Endodermal cell (in vitro differentiated cells): ENCODE measurements around the gene PTPRT. TPM values are rescaled to one million over a fixed set of nuclear protein-coding genes. Genes with fewer than 3 reads are reported as not detected.
A peak's percentile ranks its signal among the peaks of the same experiment; 100 is the strongest.

Experiments
- DNase-seq: peaks from one replicate; pipeline ENCODE4 v3.0.0-alpha.2; 2017
- H3K27ac ChIP-seq: 2 replicates; pipeline ENCODE4 v1.5.1; 2013; ENCODE audit warnings: mild to moderate bottlenecking, low read depth, low read length, moderate library complexity
- H3K27me3 ChIP-seq: 2 replicates; pipeline ENCODE4 v1.6.1; 2013; ENCODE audit warnings: mild to moderate bottlenecking, low read length, moderate library complexity; ENCODE audit not compliant: insufficient read depth, control insufficient read depth, poor library complexity, severe bottlenecking
- H3K36me3 ChIP-seq: 2 replicates; pipeline ENCODE4 v1.7.0; 2013; ENCODE audit warnings: mild to moderate bottlenecking, low read length, moderate library complexity; ENCODE audit not compliant: control insufficient read depth, insufficient read depth
- H3K4me1 ChIP-seq: one replicate; pipeline ENCODE4 v1.7.0; 2013; ENCODE audit warnings: low read length; ENCODE audit not compliant: control insufficient read depth, insufficient read depth
- H3K4me3 ChIP-seq: 2 replicates; pipeline ENCODE4 v1.5.1; 2013; ENCODE audit warnings: mild to moderate bottlenecking, low read length, moderate library complexity
- H3K9ac ChIP-seq: 2 replicates; pipeline ENCODE4 v1.6.1; 2013; ENCODE audit warnings: mild to moderate bottlenecking, low read length, moderate library complexity; ENCODE audit not compliant: poor library complexity, severe bottlenecking; ENCODE audit errors: extremely low read depth
- H3K9me3 ChIP-seq: 2 replicates; pipeline ENCODE4 v1.6.1; 2013; ENCODE audit warnings: mild to moderate bottlenecking, low read length, moderate library complexity; ENCODE audit not compliant: control insufficient read depth
- H3K27ac Mint-ChIP-seq: 2 replicates; pipeline ENCODE4 v1.8.0; 2020; ENCODE audit warnings: mixed read lengths
- H3K27me3 Mint-ChIP-seq: 2 replicates; pipeline ENCODE4 v1.8.0; 2021; ENCODE audit warnings: mild to moderate bottlenecking, mixed read lengths; ENCODE audit not compliant: insufficient read depth
- H3K36me3 Mint-ChIP-seq: 2 replicates; pipeline ENCODE4 v1.8.0; 2020; ENCODE audit warnings: low read depth, mixed read lengths
- H3K4me1 Mint-ChIP-seq: 2 replicates; pipeline ENCODE4 v1.8.0; 2020; ENCODE audit warnings: mixed read lengths
- H3K4me3 Mint-ChIP-seq: 2 replicates; pipeline ENCODE4 v1.8.0; 2020; ENCODE audit warnings: mild to moderate bottlenecking, moderate library complexity, mixed read lengths
- H3K9me3 Mint-ChIP-seq: 2 replicates; pipeline ENCODE4 v1.8.0; 2020; ENCODE audit warnings: mild to moderate bottlenecking, mixed read lengths
- WGBS, 2 experiments: methylation state at CpG; one replicate each; pipeline versions ENCODE4 v1.1.5 to v1.1.7; 2013; ENCODE audit warnings: missing lambda C conversion rate in 2 of 2, mixed read lengths in 1 of 2; ENCODE audit not compliant: insufficient coverage in 1 of 2, insufficient read length in 1 of 2; 5-methylcytosine and 5-hydroxymethylcytosine counted together
- total RNA-seq, 2 donors: library from RNA; stranded (reverse); fragmentation: NEBNext Ultra II Directional in 1 of 2; extraction: Animal tissue kit (Norgen Biotek cat#: 25700) in 1 of 2; gene quantifications; 2 replicates in 1 of 2; 3 replicates in 1 of 2; pipeline ENCODE4 v1.2.1, GENCODE V29; 2021
- TF ChIP-seq, protein P1 (sequence below): fragments of 200-600 bp; sonication (generic); conservative IDR thresholded peaks from 2 replicates; pipeline ENCODE4 v1.5.0; 2021; ENCODE audit warnings: antibody characterized with exemption, mild to moderate bottlenecking

The PTPRT gene
- total RNA-seq, 2 donors from 2014 or later = 2.3 to 2.7 TPM

DNA sequence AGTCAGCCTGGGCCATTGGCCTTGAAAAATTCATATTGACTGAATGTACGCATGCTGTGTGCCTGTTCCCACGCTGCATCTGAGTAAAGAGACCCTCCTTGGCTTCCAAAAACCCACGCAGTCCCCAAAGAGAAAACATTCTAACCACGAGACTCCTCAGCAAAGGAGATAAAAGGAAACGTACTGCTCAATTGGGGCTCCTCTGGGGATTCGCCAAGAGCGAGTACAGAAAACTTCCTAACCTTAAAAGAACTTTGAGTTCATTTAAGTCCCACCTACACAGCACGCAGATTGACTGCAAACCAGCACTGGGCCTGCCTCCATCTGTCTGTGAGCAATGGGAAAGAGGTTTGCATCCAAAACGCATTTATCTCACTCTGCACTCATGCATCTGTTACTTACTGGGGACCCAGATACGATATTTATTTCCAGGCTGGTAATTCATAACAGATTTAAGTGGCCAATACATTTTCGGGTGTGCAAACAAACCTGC lies 1065.7 kb downstream of the PTPRT start:
- no peak overlapping the region for H3K4me3 ChIP-seq

DNA sequence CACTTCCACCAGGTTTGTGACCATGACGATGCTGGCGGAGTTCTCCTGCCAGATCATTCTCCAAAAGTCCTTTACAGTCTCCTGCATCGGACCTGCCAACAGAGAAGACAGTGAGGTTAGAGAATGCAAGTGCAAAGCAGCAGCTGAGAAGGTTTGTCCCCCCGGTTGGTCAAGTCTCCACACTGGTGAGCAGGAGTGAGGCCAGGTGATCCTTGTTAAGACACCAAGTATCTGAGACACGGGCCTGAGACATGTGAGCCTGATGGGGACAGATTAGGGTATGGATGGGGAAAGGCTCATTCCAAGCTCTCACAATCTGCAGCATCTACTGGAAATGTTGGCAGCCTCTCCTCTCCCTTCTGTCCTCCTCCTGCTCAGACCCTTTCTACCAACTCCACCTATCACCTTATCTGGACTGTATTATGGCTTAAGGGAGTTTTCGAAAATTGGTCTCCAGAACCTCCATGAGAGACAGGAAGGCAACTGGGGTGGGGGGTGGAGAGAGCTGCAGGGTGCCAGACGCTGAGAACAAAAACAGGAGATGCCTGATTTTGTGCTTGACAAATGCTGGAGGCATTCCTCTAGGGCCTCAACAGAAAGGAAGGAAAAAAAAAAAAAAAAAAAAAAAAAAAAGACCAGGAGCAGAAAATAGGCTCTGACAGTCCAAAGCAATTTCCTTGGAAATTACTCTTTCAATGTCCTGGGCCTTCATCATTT lies 1071.1 kb downstream of the PTPRT start:
- no peaks in the 10 kb centered on the region for H3K27me3 Mint-ChIP-seq
- Histone ChIP-seq H3K9me3 (no peaks in the 10 kb centered on the region), H3K36me3 (no peaks in the 10 kb centered on the region), H3K27me3 (no peaks in the 10 kb centered on the region), H3K4me3 (no peak overlapping the region), H3K27ac (no peak overlapping the region), H3K4me1 (no peaks in the 10 kb centered on the region), H3K9ac (no peak overlapping the region)
- no peaks in the 10 kb centered on the region for H3K9me3 Mint-ChIP-seq
- peak; percentile 75 for DNase-seq
- H3K4me1 Mint-ChIP-seq = peaks cover 8% of the 10 kb centered on the region
- no peaks in the 10 kb centered on the region for H3K36me3 Mint-ChIP-seq
- peak overlapping the region; percentile 14 for H3K27ac Mint-ChIP-seq
- 70 to 77% methylated on average over 7 of the region's 7 CpGs for WGBS, 2 experiments
- TF ChIP-seq, protein P1, sequence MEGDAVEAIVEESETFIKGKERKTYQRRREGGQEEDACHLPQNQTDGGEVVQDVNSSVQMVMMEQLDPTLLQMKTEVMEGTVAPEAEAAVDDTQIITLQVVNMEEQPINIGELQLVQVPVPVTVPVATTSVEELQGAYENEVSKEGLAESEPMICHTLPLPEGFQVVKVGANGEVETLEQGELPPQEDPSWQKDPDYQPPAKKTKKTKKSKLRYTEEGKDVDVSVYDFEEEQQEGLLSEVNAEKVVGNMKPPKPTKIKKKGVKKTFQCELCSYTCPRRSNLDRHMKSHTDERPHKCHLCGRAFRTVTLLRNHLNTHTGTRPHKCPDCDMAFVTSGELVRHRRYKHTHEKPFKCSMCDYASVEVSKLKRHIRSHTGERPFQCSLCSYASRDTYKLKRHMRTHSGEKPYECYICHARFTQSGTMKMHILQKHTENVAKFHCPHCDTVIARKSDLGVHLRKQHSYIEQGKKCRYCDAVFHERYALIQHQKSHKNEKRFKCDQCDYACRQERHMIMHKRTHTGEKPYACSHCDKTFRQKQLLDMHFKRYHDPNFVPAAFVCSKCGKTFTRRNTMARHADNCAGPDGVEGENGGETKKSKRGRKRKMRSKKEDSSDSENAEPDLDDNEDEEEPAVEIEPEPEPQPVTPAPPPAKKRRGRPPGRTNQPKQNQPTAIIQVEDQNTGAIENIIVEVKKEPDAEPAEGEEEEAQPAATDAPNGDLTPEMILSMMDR = no peak
- H3K4me3 Mint-ChIP-seq = no peak overlapping the region

More for the DNA sequence above, 1065.7 kb downstream of the PTPRT start:
- no peaks in the 10 kb centered on the region for H3K9me3 ChIP-seq
- Mint-ChIP-seq H3K27me3 (no peaks in the 10 kb centered on the region), H3K27ac (no peak overlapping the region), H3K36me3 (no peaks in the 10 kb centered on the region), H3K9me3 (no peaks in the 10 kb centered on the region), H3K4me1 (peaks cover 2% of the 10 kb centered on the region), H3K4me3 (no peak overlapping the region)
- WGBS, 2 experiments = 80 to 87% methylated on average over 6 to 11 of the region's 11 CpGs
- H3K4me1 ChIP-seq = no peaks in the 10 kb centered on the region
- no peak overlapping the region for H3K27ac ChIP-seq
- DNase-seq = no peak
- no peak overlapping the region for H3K9ac ChIP-seq
- H3K36me3 ChIP-seq = no peaks in the 10 kb centered on the region
- no peaks in the 10 kb centered on the region for H3K27me3 ChIP-seq
- TF ChIP-seq, protein P1 = no peak

DNA sequence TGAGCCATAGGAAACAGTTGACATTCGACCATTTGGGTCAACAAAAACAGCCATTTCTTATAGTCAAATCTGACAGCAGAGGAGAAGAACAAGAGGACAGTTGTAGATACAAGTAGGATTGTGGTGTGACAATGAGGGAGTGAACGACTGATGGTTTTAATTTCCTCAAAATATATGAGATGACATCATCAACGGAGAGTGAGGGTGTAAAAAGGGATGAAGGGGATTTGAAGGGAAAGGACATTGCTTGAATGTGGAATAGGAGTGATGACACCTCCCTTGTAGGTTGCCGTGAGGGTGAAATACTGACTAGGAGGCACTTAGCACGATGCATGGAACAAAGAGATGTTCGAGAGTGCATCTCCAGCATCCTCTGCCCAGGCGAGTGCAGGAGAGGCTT lies 1071.7 kb downstream of the PTPRT start:
- 82 to 92% methylated on average over 7 of the region's 7 CpGs for WGBS, 2 experiments
- no peaks in the 10 kb centered on the region for H3K9me3 ChIP-seq

More for the DNA sequence above, 1071.7 kb downstream of the PTPRT start:
- peaks cover 10% of the 10 kb centered on the region for H3K4me1 Mint-ChIP-seq
- H3K27ac Mint-ChIP-seq = no peak overlapping the region
- Histone ChIP-seq H3K4me3 (no peak overlapping the region), H3K36me3 (no peaks in the 10 kb centered on the region), H3K27ac (no peak overlapping the region), H3K9ac (no peak overlapping the region), H3K27me3 (no peaks in the 10 kb centered on the region), H3K4me1 (no peaks in the 10 kb centered on the region)
- TF ChIP-seq, protein P1 = no peak
- DNase-seq = no peak
- H3K4me3 Mint-ChIP-seq = no peak overlapping the region
- no peaks in the 10 kb centered on the region for H3K36me3 Mint-ChIP-seq
- no peaks in the 10 kb centered on the region for H3K27me3 Mint-ChIP-seq
- H3K9me3 Mint-ChIP-seq = no peaks in the 10 kb centered on the region
